AG09309 (cell line): Measurements from ENCODE around the gene PCDH9.

Source experiments
- DNase-seq: peaks from one replicate; pipeline ENCODE4 v3.0.0-alpha.2; 2010; ENCODE audit warnings: low read depth
- H3K4me3 ChIP-seq: 2 replicates; pipeline ENCODE4 v1.5.1; 2011; ENCODE audit warnings: mild to moderate bottlenecking, low read depth, low read length, moderate library complexity; ENCODE audit not compliant: control insufficient read depth
- TF ChIP-seq, protein P1 (sequence below): IDR thresholded peaks from 2 replicates; pipeline ENCODE4 v1.5.1; 2011; ENCODE audit warnings: mild to moderate bottlenecking, low read depth, low read length, inconsistent platforms; ENCODE audit not compliant: insufficient read depth, control insufficient read depth; ENCODE audit errors: missing control alignments

Gene PCDH9

DNA sequence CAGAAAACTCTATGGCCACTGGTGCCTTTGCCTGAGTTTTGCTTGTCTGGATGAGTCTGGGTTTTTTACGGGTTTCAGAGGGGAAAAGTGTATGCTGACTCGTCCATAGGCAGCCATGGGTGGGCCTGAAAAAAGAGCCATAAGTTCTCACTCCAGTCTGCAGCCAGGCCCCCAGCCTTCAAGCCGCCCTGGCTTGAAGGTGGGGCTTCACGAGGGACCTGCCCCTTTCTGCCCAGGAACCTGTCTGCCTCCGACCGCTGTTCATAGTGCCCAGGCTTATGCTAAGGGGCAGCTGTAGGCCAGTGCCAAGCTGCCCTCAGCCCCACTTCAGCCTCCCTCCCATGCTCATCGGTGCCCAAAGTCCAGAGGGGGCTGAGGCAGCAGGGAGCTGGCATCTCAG, 385.2 kb downstream of the PCDH9 start:
- H3K4me3 ChIP-seq, result no peak overlapping the region
- TF ChIP-seq, protein P1, sequence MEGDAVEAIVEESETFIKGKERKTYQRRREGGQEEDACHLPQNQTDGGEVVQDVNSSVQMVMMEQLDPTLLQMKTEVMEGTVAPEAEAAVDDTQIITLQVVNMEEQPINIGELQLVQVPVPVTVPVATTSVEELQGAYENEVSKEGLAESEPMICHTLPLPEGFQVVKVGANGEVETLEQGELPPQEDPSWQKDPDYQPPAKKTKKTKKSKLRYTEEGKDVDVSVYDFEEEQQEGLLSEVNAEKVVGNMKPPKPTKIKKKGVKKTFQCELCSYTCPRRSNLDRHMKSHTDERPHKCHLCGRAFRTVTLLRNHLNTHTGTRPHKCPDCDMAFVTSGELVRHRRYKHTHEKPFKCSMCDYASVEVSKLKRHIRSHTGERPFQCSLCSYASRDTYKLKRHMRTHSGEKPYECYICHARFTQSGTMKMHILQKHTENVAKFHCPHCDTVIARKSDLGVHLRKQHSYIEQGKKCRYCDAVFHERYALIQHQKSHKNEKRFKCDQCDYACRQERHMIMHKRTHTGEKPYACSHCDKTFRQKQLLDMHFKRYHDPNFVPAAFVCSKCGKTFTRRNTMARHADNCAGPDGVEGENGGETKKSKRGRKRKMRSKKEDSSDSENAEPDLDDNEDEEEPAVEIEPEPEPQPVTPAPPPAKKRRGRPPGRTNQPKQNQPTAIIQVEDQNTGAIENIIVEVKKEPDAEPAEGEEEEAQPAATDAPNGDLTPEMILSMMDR, result no peak
- DNase-seq, result no peak

DNA sequence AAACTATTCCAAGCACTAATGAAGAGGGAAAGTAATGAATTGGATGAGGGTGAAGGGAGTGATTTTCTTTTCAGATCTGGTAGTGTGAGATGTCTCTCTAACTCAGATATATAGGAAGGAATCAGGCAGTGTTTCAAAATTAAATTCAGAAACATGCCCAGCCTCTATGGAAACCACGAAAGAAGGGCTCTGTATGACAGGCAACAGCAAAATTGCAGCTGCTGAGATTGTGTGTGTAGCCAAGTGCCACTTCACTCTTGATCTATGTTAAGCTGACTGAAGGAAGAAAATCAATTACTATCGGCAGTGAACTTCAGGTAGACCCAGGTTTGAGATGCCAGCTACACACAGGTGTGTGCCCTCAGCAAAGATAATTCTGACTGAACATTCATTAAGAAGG, 387.4 kb downstream of the PCDH9 start:
- TF ChIP-seq, protein P1, result no peak
- DNase-seq, result no peak
- no peak overlapping the region for H3K4me3 ChIP-seq

- DNase-seq, result no peak
- TF ChIP-seq, protein P1, result no peak
- no peak overlapping the region for H3K4me3 ChIP-seq
These were observed 389.5 kb downstream of the PCDH9 start for GRCh38 chr13:66840621-66841020.

GRCh38 chr13:66837246-66837645, 392.9 kb downstream of the PCDH9 start:
- DNase-seq, result no peak
- TF ChIP-seq, protein P1, result no peak
- H3K4me3 ChIP-seq, result no peak overlapping the region

GRCh38 chr13:66835040-66835628, 395.0 kb downstream of the PCDH9 start:
- TF ChIP-seq, protein P1, result no peak
- no peak for DNase-seq

GRCh38 chr13:66830940-66831716, 399.0 kb downstream of the PCDH9 start:
- H3K4me3 ChIP-seq, result no peak overlapping the region
- DNase-seq, result no peak
- TF ChIP-seq, protein P1, result no peak

More at GRCh38 chr13:66835040-66835628, 395.0 kb downstream of the PCDH9 start:
- H3K4me3 ChIP-seq, result no peak overlapping the region
